AG10803 (cell line): Measurements from ENCODE around the gene AFAP1.
A peak's percentile ranks its signal among the peaks of the same experiment; 100 is the strongest.

Experiments used
- DNase-seq: peaks from one replicate; pipeline ENCODE4 v3.0.0; 2010; ENCODE audit warnings: low read depth
- H3K4me3 ChIP-seq: 2 replicates; pipeline ENCODE4 v1.5.1; 2011; ENCODE audit warnings: mild to moderate bottlenecking, low read length, control low read depth
- TF ChIP-seq, protein P1 (sequence below): conservative IDR thresholded peaks from 2 replicates; pipeline ENCODE4 v1.5.1; 2011; ENCODE audit warnings: mild to moderate bottlenecking, low read length, control low read depth, inconsistent platforms

Gene AFAP1

DNA sequence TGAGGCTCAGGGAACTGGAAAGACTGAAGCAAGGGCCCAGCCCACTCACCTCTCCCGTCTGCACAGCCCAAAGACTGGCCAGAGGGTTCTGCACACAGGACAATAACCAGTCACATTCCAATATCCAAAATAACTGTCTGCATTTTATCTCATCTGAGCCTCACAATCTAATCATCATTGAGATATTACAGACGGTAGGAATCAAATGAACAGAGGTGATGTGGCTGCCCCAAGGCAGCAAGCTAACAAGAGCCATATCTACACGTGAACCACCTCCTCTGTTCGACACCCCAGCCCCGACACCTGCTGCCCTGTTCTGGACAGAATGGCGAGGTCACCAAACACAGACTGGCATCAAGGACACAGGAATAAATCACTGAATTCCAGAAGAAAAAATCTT is 60.5 kb downstream of the AFAP1 start:
- H3K4me3 ChIP-seq: no peak overlapping the region
- TF ChIP-seq, protein P1, sequence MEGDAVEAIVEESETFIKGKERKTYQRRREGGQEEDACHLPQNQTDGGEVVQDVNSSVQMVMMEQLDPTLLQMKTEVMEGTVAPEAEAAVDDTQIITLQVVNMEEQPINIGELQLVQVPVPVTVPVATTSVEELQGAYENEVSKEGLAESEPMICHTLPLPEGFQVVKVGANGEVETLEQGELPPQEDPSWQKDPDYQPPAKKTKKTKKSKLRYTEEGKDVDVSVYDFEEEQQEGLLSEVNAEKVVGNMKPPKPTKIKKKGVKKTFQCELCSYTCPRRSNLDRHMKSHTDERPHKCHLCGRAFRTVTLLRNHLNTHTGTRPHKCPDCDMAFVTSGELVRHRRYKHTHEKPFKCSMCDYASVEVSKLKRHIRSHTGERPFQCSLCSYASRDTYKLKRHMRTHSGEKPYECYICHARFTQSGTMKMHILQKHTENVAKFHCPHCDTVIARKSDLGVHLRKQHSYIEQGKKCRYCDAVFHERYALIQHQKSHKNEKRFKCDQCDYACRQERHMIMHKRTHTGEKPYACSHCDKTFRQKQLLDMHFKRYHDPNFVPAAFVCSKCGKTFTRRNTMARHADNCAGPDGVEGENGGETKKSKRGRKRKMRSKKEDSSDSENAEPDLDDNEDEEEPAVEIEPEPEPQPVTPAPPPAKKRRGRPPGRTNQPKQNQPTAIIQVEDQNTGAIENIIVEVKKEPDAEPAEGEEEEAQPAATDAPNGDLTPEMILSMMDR: no peak
- DNase-seq: no peak

DNA sequence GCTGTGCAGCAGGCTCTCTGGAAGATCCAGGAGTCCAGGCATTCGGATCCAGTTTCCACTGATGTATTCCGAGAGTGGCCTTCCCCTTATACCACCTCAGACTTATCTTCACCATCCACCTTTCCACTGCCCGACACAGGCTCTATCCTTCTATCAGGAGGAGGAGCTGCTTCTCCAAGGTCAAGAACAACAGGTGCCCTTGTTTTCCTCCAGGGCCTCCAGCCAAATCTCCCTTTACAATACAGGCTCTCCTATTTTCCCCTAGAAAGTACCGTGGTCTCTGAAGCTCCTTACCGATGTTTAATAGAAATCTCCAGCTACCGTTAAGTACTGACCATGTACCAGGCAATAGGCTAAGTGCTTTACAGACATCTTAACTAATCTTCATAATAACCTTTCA is 61.3 kb downstream of the AFAP1 start:
- no peak overlapping the region for H3K4me3 ChIP-seq
- TF ChIP-seq, protein P1: no peak
- no peak for DNase-seq

DNA sequence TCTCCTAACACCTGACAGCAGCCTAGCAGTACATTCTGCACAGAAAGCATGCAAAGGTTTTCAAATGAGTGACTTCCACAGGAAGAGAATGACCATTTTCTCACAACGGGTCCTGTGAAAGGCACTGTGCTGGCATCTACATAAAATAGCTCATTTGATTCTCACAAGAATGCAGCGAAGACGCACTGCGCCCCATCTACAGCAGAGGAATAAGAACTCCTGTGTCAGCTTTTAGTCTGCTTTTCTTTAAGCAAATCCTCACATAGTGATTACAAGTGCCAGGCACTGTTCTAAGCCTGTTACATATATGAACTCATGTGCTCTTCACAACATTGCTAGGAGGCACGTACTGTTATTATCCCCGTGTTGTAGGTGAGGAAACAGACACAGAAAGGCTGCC is 62.5 kb downstream of the AFAP1 start:
- no peak overlapping the region for H3K4me3 ChIP-seq
- TF ChIP-seq, protein P1: no peak
- DNase-seq: no peak

DNA sequence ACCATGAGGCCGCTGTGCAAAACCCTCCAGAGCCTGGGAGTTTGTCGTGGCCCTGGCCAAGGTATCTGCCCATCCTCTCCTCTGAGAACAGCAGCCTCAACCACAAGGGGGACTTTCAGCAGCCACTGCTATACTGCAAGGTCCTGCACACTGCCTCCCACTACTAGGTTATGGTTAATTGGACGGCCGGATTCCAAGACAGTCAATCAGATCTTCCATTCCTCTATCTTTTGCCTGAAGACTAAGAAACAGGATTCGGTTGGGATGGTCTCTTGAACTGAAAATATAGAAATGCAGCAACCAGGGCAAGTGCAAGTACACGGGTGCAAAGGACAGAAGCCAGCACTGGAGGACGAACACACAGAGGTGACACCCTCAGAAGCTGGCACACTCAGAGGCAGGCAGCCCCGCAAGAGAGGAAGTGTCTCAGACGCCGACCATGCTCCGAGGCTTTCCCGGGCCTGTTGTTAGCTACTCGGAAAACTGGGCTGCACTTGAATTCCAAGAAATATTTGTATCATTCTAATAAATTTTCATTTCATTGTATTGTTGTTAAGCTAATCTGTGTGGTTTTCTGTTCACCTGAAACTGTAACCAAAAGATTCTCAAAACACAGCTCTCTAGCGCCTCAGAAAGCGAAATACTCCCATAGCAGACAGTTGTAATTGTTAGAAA is 63.3 kb downstream of the AFAP1 start:
- peak overlapping the region; percentile 39 for H3K4me3 ChIP-seq
- TF ChIP-seq, protein P1: peak; percentile 62
- peak; percentile 66 for DNase-seq

DNA sequence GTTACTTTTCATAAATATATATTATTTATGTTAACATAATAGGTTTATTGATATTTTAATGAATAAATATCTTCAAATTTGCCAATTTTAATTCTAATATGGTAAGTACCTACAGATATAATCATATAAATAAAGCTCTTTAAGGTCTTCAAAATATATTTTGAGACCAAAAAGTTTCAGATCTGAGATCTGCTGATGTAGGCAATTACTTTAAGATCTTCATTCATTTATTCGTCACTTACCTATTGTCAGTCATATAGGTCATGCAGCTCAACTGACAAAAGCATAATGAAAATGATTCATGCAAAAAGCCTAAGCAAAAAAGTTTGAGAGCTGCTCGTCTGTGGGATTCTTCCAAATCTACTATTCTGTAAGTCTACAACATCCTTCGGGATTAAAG is 64.8 kb downstream of the AFAP1 start:
- no peak for DNase-seq
- TF ChIP-seq, protein P1: no peak
- H3K4me3 ChIP-seq: no peak overlapping the region

DNA sequence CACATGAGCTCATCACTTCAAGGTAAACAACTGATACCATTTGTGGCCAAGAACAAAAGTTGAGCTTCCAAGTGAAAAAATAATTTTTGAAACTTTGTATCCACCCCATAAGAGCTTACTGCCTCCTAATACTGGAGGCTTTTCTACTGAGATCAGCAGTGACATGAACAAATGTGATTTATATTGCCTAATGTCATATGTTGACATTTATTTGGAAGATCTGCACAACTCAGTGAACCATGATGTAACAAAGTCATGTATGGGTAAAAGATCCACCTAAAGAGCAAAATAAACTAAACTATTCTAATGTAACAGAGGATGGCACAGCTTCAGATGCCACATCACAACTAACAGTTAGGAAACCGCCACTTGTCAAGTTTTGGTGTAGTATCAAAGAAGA is 65.8 kb downstream of the AFAP1 start:
- TF ChIP-seq, protein P1: no peak
- H3K4me3 ChIP-seq: no peak overlapping the region
- DNase-seq: no peak

DNA sequence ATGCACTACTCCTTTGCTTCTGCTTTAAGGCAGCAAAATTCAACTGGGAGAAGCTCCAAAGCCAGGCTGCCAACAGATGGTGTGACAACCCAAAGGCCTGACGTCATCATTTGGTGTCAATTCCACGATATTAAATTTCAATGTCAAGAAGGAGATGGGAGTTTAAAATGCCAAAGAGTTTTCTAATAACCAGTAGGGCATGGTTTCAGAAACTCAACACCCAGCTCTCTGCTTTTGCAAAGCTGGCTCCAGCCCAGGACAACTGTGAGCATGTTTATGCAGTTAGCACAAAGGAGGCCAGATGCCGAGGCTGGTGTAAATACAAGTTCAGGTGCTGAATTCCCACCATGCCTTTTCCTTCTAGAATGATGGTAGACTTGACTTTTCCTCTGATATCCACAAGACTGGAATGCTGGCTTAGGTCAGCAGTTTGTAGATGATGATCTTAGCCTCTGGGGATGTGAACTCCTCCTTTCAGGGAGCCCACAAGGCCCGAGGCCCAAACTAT is 67.3 kb downstream of the AFAP1 start:
- peak overlapping the region; percentile 68 for H3K4me3 ChIP-seq
- DNase-seq: peak; percentile 97
- TF ChIP-seq, protein P1: no peak
